Measurements from ENCODE around the gene CD151.
A peak's percentile ranks its signal among the peaks of the same experiment; 100 is the strongest.

The CD151 gene

DNA sequence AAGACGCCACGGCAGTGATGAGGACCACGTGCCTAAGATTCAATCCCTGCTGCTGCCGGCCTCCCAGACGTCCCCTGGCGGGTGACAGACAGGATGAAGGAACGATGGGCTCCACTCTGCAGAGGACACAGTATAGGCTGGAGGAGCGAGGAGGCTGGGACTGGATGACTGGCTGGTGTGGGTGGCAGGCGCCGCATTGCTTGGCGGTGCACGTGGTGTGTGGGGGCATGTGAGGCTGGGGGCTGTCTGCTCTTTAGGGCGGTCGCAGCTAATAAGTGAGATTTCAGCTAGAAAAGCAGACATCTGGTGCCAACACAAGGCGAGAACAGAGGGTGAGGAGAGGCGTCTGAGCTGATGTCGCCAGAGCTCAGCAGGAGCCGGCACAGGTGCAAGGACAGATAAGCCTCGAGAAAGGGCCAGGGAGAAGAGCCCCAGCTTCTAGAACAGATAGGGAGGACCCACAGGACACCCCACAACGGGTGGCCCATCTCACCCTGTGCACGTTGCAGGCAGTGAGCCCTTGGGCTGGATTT is 43.1 kb downstream of the CD151 start:
- peak; percentile 17 for DNase-seq

DNA sequence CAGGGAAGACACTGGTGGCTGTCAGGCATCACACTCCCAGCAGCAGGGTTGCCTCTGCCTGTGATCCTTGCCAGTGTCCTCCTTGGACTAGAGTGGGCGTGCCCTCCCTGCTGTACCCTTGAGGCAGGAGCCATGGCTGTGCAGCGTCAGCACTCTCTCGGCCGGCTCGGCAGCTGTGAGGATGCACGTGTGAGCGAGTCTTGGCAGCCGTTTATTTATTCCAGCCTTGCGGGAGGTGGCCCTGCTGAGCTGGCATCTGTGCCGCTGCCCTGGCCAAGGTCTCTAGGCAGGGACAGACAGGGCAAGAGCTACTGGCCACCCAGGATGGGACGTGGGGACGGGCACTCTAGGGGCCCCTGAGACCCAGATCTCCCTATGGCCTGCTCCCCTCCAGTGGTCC is 43.8 kb downstream of the CD151 start:
- peak; percentile 43 for DNase-seq

DNA sequence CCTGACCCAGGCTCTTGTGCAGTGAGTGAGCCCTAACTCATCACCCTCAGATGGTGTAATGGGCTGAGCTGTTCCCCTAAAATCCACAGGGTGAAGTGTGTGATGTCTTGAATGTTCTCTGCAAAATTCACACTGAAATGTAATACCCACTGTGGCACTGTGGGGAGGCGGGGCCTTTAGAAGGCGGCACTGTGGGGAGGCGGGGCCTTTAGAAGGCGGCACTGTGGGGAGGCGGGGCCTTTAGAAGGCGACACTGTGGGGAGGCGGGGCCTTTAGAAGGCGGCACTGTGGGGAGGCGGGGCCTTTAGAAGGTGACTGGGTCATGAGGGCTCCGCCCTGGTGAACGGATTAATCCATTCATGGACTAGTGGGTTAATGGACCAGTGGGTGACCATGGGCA is 44.8 kb downstream of the CD151 start:
- DNase-seq, result no peak

DNA sequence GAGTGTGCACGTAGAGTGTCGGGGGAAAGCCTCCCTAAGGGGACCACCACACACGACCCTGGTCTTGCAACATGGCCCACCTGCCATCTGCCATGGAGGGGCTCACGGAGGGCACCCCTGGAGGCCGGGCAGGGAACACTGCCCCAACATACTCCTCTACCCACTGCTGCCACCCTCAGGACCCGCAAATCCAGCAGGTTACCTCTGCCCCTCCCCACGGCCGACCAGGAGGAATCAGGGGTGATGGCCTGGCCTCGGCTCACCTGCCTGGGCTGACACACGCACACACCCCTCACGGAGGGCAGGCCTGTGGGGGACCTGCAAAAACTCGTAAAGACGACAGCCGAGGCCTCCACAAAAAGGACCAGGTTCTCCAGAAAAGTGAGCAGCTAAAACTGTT is 47.7 kb downstream of the CD151 start:
- DNase-seq, result no peak

DNA sequence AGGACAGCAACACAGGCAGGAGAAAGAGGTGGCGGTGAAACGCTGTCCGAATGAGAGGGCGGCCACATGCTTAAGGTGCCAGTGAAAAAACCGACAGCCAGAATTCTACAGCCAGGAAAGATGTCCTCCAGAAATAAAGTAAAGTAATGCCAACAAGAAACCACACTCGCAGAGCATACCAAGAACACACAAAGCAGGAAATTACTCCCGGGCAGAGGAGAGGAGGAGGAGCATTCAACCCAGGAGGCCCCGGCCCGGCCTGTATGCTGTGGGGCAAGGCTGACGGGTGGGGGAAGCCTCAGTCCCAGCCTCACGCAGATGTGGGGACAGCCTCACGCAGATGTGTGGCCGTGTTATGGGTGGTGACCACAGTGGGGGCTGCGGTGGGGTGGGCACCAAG is 49.8 kb downstream of the CD151 start:
- no peak for DNase-seq

DNA sequence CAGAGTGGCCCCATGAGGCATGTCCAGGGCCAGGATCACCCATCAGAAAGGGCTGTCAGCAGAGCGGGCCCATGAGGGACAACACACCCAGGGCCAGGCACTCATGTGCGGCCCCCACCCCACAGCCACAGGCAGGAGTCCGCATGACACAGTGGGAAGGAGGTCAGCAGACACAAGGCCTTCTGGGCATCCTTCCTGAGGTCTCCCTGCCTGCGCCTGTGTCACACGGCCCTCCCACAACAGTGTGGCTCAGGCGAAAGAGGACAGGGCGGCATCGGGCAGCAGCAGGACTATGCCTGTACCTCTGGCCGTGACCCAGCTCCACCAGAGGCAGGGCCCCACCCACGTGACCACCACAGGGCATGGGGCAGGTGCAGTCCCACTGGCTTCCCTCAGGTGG is 50.8 kb downstream of the CD151 start:
- no peak for DNase-seq

DNA sequence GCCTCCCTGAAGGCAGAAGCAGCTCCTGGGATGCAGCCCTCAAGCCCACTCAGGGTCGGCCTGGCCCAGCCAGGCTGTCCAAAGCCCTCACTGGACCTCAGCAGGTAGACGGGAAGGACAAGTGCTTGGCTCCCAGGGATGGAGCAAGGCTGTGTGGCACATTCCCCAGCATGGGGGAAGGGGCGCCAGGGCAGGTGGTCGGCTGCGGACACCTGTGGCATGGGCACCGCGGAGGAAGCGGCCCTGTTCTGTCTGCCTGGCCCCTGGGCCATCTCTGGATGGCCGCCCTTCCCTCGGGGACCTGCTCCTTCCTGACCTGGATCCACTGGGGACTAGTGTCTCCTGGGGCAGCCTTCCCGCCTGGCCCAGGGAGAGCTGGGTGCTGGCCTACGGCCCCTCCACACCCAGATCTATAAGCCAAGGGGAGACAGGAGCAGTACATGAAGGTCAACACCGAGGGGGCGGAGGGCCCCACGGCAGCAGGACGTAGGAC is 51.9 kb downstream of the CD151 start:
- no peak for DNase-seq

DNA sequence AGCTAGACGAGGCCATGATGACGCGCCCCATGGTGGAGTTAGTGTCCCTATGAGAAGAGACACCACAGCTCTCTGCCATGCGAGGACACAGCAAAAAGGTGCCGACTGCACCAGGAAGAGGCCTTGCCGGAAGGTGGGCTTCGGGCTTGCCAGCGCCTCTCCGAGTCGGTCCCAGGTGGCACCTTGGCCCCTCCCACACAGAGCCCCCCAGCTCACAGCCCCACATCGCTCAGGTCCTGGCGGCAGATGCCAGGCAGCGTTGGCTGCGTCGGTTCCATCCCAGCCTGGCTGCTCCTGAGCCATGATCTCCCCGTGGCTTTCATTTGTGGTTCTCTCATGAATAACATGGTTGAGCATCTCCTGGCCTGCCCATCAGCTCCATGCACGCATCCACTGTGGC is 53.8 kb downstream of the CD151 start:
- no peak for DNase-seq

DNA sequence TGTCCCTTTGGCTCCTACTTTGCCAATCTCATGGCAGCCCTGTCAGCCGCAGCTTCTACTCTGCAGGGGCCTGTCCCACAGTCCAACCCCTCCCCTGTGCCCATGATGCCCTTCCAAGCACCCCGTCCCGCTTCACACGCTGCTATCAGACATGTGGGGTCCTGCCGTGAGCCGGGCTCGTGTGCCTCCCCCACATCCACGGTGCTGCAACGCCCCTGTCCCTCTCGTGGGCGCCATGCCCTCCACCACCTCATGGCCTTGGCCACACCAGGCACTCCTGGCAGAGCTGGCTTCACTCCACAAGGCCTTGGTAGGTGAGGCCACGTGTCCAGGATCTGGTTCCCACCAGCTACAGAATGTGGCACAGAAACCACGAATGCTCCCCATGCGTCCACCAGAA is 54.8 kb downstream of the CD151 start:
- DNase-seq, result no peak

Measured in NCI-H2171 (cell line).